ENCODE data around the gene HSD17B2. TPM values are rescaled to one million over a fixed set of nuclear protein-coding genes. Genes with fewer than 3 reads are reported as not detected.

Gene HSD17B2
- total and polyA plus RNA-seq, 2 donors from 2014 or later: 0.79 to 1.8 TPM

DNA sequence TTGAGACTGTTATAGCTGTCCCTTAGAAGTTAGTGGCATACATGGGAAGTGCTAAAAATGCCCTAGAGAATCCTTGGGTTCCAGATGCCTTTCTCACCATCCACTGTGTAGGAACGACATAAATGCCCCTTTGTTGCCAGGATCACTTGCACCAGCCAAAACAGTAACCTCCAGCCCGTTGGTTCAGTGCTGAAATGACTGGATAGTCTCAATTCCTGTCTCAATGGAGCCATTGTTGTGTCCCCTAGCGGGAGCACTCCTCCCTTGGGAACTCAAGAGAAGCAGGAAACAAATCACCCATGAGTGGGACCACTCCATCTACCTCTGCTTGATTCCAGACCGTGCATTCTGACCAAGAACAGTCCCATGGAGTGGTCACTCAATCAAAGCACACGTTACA is 111.9 kb downstream of the HSD17B2 start:
- DNase-seq (no peak), FAIRE-seq (no peak)
- H3K4me1 ChIP-seq (ENCODE audit: control insufficient read depth in 2 of 3, insufficient read depth in 2 of 3, low read depth in 1 of 3, low read length in 3 of 3): no peaks in the 10 kb centered on the region
- TF ChIP-seq, protein P1, sequence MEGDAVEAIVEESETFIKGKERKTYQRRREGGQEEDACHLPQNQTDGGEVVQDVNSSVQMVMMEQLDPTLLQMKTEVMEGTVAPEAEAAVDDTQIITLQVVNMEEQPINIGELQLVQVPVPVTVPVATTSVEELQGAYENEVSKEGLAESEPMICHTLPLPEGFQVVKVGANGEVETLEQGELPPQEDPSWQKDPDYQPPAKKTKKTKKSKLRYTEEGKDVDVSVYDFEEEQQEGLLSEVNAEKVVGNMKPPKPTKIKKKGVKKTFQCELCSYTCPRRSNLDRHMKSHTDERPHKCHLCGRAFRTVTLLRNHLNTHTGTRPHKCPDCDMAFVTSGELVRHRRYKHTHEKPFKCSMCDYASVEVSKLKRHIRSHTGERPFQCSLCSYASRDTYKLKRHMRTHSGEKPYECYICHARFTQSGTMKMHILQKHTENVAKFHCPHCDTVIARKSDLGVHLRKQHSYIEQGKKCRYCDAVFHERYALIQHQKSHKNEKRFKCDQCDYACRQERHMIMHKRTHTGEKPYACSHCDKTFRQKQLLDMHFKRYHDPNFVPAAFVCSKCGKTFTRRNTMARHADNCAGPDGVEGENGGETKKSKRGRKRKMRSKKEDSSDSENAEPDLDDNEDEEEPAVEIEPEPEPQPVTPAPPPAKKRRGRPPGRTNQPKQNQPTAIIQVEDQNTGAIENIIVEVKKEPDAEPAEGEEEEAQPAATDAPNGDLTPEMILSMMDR (IDR thresholded peaks at IDR 0.05; ENCODE audit: borderline replicate concordance, extremely low read depth, insufficient read depth): no peak
- peaks cover 0 to 11% (median 2%) of the 10 kb centered on the region in 3 donors for H3K36me3 ChIP-seq (ENCODE audit: control insufficient read depth in 2 of 3, insufficient read depth in 3 of 3, low read length in 3 of 3)
- H3K27ac ChIP-seq (ENCODE audit: low read depth in 2 of 2, low read length in 2 of 2): no peak overlapping the region
- no peaks in the 10 kb centered on the region for H3K27me3 ChIP-seq (ENCODE audit: control insufficient read depth, insufficient read depth, low read length)
- H3K9me3 ChIP-seq (ENCODE audit: control insufficient read depth in 2 of 3, insufficient read depth in 1 of 3, low read length in 3 of 3): no peaks in the 10 kb centered on the region
- no peak overlapping the region for H3K4me3 ChIP-seq (ENCODE audit: low read length in 3 of 3)
- no peak overlapping the region for H3K9ac ChIP-seq (ENCODE audit: low read length in 3 of 3)
- intact Hi-C loops (cut with DNase I): no loop called here

DNA sequence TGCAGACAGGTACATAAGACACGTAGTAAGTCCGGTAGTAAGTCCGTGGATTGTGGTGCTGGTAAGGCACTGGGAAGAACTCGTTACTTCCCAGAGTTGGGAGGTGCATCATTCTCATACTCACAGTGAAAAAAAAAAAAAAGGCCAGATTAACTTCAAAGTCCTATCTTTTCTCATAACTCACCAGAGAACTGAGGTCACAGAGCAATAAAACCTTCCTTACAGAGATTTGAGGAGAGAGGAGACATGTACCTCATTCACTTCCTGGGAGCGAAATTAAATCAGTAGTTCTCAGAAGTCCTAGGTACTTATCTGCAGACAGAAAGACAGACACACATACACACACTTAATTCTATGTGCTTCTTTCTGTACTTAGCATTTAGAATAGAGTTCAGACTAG is 112.5 kb downstream of the HSD17B2 start:
- DNase-seq (no peak), FAIRE-seq (no peak)
- no peak overlapping the region for H3K27ac ChIP-seq (ENCODE audit: low read depth in 2 of 2, low read length in 2 of 2)
- intact Hi-C loops (cut with DNase I): no loop called here
- H3K9me3 ChIP-seq (ENCODE audit: control insufficient read depth in 2 of 3, insufficient read depth in 1 of 3, low read length in 3 of 3): no peaks in the 10 kb centered on the region
- H3K36me3 ChIP-seq (ENCODE audit: control insufficient read depth in 2 of 3, insufficient read depth in 3 of 3, low read length in 3 of 3): peaks cover 0 to 11% (median 2%) of the 10 kb centered on the region in 3 donors
- H3K27me3 ChIP-seq (ENCODE audit: control insufficient read depth, insufficient read depth, low read length): no peaks in the 10 kb centered on the region
- no peak overlapping the region for H3K4me3 ChIP-seq (ENCODE audit: low read length in 3 of 3)
- TF ChIP-seq, protein P1 (IDR thresholded peaks at IDR 0.05; ENCODE audit: borderline replicate concordance, extremely low read depth, insufficient read depth): no peak
- H3K4me1 ChIP-seq (ENCODE audit: control insufficient read depth in 2 of 3, insufficient read depth in 2 of 3, low read depth in 1 of 3, low read length in 3 of 3): no peaks in the 10 kb centered on the region
- no peak overlapping the region for H3K9ac ChIP-seq (ENCODE audit: low read length in 3 of 3)

Other genes with a start within 250 kb of the HSD17B2 start
- 15.0 TPM for gene SDR42E1, start 23.8 kb upstream of the HSD17B2 start, total RNA-seq
- gene SDR42E1, start 23.8 kb upstream of the HSD17B2 start, polyA plus RNA-seq (ENCODE audit: insufficient read depth, low read depth, low replicate concordance): 2.5 TPM
- gene MPHOSPH6, start 135.0 kb downstream of the HSD17B2 start, total RNA-seq: 22.7 TPM
- gene MPHOSPH6, start 135.0 kb downstream of the HSD17B2 start, polyA plus RNA-seq (ENCODE audit: insufficient read depth, low read depth, low replicate concordance): 28.2 TPM

Data from kidney (tissue), 14 donors.